Thymus (tissue), 11 donors: ENCODE measurements around the gene LRRC51. TPM values are rescaled to one million over a fixed set of nuclear protein-coding genes. Genes with fewer than 3 reads are reported as not detected.
A peak's percentile ranks its signal among the peaks of the same experiment; 100 is the strongest.

Experiments used
- DNase-seq, 9 donors: peaks; one replicate each; pipeline ENCODE4 v3.0.0-alpha.2; 2013; ENCODE audit warnings: low spot score in 9 of 9, low read depth in 6 of 9, missing footprints in 1 of 9
- H3K27ac ChIP-seq, 2 donors: one replicate each; pipeline ENCODE4 v1.5.1; 2013; ENCODE audit warnings: control low read depth in 1 of 2, low read depth in 1 of 2, low read length in 1 of 2, mild to moderate bottlenecking in 1 of 2, moderate library complexity in 1 of 2
- H3K27me3 ChIP-seq, 2 donors: one replicate each; pipeline ENCODE4 v1.5.1; 2013; ENCODE audit warnings: low read length in 1 of 2; ENCODE audit not compliant: control insufficient read depth in 2 of 2, insufficient read depth in 1 of 2
- H3K36me3 ChIP-seq, 2 donors: one replicate each; pipeline ENCODE4 v1.5.1; 2013; ENCODE audit warnings: low read length in 1 of 2, mild to moderate bottlenecking in 1 of 2, moderate library complexity in 1 of 2; ENCODE audit not compliant: control insufficient read depth in 2 of 2, insufficient read depth in 2 of 2
- H3K4me1 ChIP-seq, 2 donors: one replicate each; pipeline ENCODE4 v1.5.1; 2013; ENCODE audit warnings: low read length in 2 of 2; ENCODE audit not compliant: control insufficient read depth in 2 of 2, insufficient read depth in 2 of 2
- H3K4me3 ChIP-seq, 2 donors: one replicate each; pipeline ENCODE4 v1.5.1; 2013; ENCODE audit warnings: low read length in 2 of 2, control low read depth in 1 of 2, mild to moderate bottlenecking in 1 of 2
- H3K9me3 ChIP-seq, 2 donors: one replicate each; pipeline ENCODE4 v1.5.1; 2013; ENCODE audit warnings: low read length in 1 of 2, mild to moderate bottlenecking in 1 of 2; ENCODE audit not compliant: control insufficient read depth in 2 of 2, insufficient read depth in 1 of 2
- WGBS: extraction: QIAGEN DNeasy Blood & Tissue Kit; methylation state at CpG from one replicate; pipeline ENCODE4 v1.1.7; 2013; 5-methylcytosine and 5-hydroxymethylcytosine counted together
- polyA plus RNA-seq: library from polyadenylated mRNA; stranded (reverse); fragments of 200-250 nt; gene quantifications from one replicate; pipeline ENCODE4 v1.2.3, GENCODE V29; 2013
- total RNA-seq: library from RNA; stranded (reverse); fragments of 120-200 nt; gene quantifications from one replicate; pipeline ENCODE4 v1.2.4, GENCODE V29; 2013
- donor health status: healthy.

LRRC51 gene
- total and polyA plus RNA-seq, 2 donors: 5.3 TPM

DNA sequence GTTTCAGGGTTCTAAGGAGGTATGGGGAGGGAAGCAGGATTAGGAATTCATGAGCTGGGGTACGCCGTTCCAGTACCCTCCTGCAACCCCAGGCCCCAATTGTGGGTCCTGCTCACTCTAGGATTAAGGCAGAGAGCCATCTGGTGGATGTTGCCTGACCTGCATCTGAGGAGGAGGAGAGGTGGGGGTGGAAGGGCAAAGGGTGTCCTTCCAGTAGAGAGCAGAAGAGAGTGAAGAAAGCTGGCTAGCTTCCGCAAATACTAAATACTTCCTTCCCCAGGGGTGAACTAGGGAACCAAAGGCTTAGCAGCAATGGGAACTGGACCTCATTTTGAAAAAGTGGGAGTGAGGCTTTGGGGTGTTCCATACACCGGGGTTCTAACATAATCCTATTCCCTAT, 10.6 kb downstream of the LRRC51 start:
- H3K9me3 ChIP-seq: no peaks in the 10 kb centered on the region
- peak overlapping the region in 1 of 2 donors; percentile 29 for H3K27ac ChIP-seq
- no peak overlapping the region for H3K4me3 ChIP-seq
- peaks cover 11 to 38% of the 10 kb centered on the region in 2 donors for H3K36me3 ChIP-seq
- peaks cover 0 to 10% of the 10 kb centered on the region in 2 donors for H3K4me1 ChIP-seq
- DNase-seq: peak in 8 of 9 donors; percentile 46 to 88 (median 65)
- 60% methylated on average over 4 of the region's 4 CpGs for WGBS
- H3K27me3 ChIP-seq: no peaks in the 10 kb centered on the region

DNA sequence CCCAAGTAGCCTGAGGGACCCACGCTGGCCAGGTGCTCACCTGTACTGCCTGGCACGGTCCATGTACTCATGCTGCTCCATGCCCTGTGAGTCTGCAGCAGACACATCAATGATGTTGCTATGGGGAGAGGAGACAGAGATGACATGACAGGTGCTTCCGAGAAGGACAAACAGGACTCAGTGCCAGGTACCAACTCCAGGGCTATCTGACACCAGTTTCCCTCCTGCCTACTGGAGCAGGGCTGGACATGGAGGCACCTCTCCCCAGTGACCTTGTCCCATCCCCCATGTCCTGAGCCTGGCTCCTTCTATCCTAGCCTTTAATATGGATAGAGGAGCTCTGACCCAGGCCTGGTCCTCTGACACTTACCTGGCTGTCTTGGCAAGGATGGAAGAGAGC, 18.1 kb downstream of the LRRC51 start:
- over 99% methylated on average over 3 of the region's 3 CpGs for WGBS
- no peaks in the 10 kb centered on the region for H3K27me3 ChIP-seq
- H3K27ac ChIP-seq: no peak overlapping the region
- H3K9me3 ChIP-seq: no peaks in the 10 kb centered on the region
- peaks cover 40 to 54% of the 10 kb centered on the region in 2 donors for H3K36me3 ChIP-seq
- no peak overlapping the region for H3K4me3 ChIP-seq
- H3K4me1 ChIP-seq: peaks cover 15 to 35% of the 10 kb centered on the region in 2 donors
- DNase-seq: no peak

DNA sequence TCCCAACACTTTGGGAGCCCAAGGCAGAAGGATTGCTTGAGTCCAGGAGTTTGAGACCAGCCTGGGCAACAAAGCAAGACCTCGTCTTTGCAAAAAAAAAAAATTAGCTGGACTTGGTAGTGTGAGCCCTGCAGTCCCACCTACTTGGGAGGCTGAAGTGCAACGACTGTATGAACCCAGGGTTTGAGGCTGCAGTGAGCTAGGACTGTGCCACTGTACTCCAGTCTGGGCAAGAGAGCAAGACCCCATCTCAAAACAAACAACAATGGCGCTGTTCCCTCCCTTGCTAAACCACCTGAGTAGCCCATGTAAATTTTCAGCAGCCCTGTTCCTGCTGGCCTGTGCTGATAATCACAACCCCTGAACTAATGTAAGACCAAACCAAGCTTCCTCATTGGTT, 19.4 kb downstream of the LRRC51 start:
- H3K9me3 ChIP-seq: no peaks in the 10 kb centered on the region
- DNase-seq: no peak
- 72% methylated on average over 3 of the region's 3 CpGs for WGBS
- H3K27me3 ChIP-seq: no peaks in the 10 kb centered on the region
- peaks cover 32 to 46% of the 10 kb centered on the region in 2 donors for H3K36me3 ChIP-seq
- no peak overlapping the region for H3K4me3 ChIP-seq
- peaks cover 15 to 38% of the 10 kb centered on the region in 2 donors for H3K4me1 ChIP-seq
- no peak overlapping the region for H3K27ac ChIP-seq

DNA sequence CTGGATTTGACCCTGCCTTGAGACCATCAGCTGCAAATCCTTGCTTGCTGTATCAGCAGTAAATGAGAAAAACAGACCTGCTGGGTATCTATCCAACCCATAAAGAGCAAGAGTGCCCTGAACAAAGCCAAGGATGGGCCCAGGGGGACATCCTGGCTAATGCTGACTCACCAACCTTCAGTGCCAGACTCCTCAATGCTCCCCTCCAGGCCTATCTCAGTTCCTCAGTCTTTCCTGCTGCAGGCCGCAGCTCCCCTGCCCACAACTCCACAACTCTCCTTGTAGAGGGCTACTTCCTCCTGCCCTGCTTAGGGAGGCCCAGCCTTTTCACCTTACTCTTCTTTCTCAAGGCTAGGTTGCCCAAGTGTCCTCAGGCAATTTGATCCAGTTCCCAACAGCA, 19.8 kb downstream of the LRRC51 start:
- H3K27me3 ChIP-seq: no peaks in the 10 kb centered on the region
- H3K27ac ChIP-seq: peak overlapping the region in 1 of 2 donors; percentile 33
- no peak for DNase-seq
- H3K4me3 ChIP-seq: no peak overlapping the region
- WGBS: 44% methylated on average over 1 of the region's 1 CpG
- peaks cover 29 to 42% of the 10 kb centered on the region in 2 donors for H3K36me3 ChIP-seq
- peaks cover 15 to 38% of the 10 kb centered on the region in 2 donors for H3K4me1 ChIP-seq
- no peaks in the 10 kb centered on the region for H3K9me3 ChIP-seq

DNA sequence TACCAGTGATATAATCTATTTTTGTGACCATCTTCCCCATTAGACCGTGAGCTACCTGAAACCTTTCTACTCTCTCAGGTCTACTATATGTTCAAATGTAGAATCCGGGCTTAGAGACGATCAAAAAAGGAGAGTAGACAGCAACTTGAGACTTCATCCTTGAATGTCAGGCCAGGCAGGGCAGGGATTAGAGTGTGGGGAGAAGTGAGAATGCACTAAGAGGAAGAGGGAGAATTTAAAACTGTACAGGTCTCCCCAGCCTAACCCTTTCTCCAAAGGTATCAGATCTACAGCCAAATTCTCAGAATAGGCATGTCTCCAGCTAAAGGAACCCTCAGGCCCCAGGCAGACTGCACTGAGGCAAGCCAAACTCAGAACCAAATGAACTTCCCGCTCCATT, 21.5 kb downstream of the LRRC51 start:
- Histone ChIP-seq H3K4me1 (peaks cover 15 to 38% of the 10 kb centered on the region in 2 donors), H3K27me3 (no peaks in the 10 kb centered on the region), H3K27ac (peak overlapping the region in 1 of 2 donors; percentile 82)

DNA sequence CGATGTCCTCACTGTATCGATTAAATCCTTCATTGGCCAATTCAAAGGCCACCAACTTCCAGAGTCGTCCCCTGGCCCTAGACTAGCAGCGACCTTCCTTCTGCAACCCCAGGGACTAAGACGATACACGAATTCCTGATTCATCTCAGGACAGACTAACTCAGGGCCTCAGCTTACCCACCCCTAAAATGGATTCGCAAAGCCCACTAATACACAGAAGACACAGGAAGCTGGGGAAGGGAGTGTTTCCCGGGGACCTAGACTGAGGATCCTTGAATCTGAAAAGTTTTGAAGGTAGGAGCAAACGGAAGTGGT, 21.9 kb downstream of the LRRC51 start:
- 3% methylated on average over 9 of the region's 9 CpGs for WGBS
- no peaks in the 10 kb centered on the region for H3K27me3 ChIP-seq
- no peak for DNase-seq
- H3K36me3 ChIP-seq: peaks cover 20 to 36% of the 10 kb centered on the region in 2 donors
- no peaks in the 10 kb centered on the region for H3K9me3 ChIP-seq
- peaks cover 15 to 38% of the 10 kb centered on the region in 2 donors for H3K4me1 ChIP-seq
- peak overlapping the region; percentile 82 to 88 for H3K27ac ChIP-seq
- peak overlapping the region; percentile 67 to 98 for H3K4me3 ChIP-seq

More for the DNA sequence above, 21.5 kb downstream of the LRRC51 start:
- Histone ChIP-seq H3K9me3 (no peaks in the 10 kb centered on the region), H3K36me3 (peaks cover 24 to 36% of the 10 kb centered on the region in 2 donors), H3K4me3 (peak overlapping the region; percentile 67 to 98)
- WGBS: 48% methylated on average over 4 of the region's 4 CpGs
- DNase-seq: no peak

DNA sequence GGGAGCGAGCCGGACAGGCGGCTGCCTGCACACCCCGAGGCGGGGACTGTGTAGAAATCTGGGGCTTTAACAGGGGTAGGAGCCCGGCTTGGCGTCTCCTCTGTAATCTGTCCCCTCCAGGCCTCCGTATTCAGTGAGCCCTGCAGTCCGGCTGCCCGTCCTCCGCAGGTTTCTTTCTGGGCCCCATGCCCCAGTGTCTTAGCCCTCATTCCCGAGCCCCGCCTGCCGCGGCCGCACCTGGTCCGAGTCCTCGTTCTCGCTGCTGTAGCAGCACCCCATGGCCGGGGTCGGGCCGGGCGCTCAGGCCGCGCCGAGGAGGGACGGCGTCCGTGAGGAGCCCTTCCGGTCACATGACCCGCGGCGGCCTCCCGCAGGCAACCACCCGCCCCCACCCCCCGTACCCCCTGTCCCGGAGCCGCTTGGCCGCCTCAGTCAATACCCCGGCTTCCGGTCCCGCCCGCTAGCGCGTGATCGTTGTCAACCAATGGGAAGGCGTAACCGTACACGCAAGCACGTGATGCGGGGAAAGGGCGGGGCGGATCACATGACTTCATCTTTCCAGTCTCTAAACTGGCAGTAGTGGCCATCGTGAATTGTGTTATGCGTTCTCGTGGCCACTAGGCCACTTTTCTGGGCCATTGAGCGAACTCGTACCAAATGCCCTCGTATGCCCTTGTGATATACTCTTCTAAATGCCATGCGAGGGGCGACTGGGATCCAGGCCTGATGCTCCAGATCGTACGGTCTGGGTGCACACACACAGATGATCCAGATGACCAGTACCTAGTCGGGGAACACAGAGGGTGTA, 22.5 kb downstream of the LRRC51 start, which contains the start of gene LAMTOR1:
LAMTOR1 (minus strand) TSS at position 352 of the 808 bp plus-strand sequence; CDS start at position 279, 73 bp downstream.
- H3K36me3 ChIP-seq: peaks cover 16 to 36% of the 10 kb centered on the region in 2 donors
- peaks cover 15 to 38% of the 10 kb centered on the region in 2 donors for H3K4me1 ChIP-seq
- peak within 1 kb of the TSS; percentile 82 to 88 for H3K27ac ChIP-seq
- no peaks in the 10 kb centered on the region for H3K9me3 ChIP-seq
- no peaks in the 10 kb centered on the region for H3K27me3 ChIP-seq
- H3K4me3 ChIP-seq: peak within 1 kb of the TSS; percentile 67 to 98
- peak; percentile 91 to 99 (median 95) for DNase-seq
- 5% methylated on average over 64 of the region's 64 CpGs for WGBS

DNA sequence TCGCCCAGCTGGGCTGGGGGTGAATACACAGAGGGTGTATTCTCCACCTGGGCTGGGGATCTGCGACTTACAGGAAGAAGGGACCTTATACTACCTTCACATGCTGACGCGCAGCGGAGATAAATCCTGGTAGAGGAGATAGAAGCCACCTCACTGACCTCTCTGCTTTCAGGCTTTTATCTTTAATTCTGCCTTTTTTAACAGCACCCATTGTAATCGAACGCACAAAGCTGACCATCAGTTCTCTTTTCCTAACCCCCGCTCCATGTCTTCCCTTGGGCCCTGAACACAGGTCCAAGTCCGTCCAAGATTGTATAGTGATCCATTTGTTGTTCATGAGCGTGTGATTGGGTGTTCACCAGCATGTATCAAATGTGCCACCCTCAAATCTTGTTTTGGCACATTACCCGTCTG, 23.1 kb downstream of the LRRC51 start:
- Histone ChIP-seq H3K9me3 (no peaks in the 10 kb centered on the region), H3K27ac (peak overlapping the region; percentile 67 to 86), H3K27me3 (no peaks in the 10 kb centered on the region), H3K36me3 (peaks cover 16 to 33% of the 10 kb centered on the region in 2 donors), H3K4me3 (peak overlapping the region; percentile 67 to 98), H3K4me1 (peaks cover 15 to 38% of the 10 kb centered on the region in 2 donors)
- no peak for DNase-seq
- WGBS: 88% methylated on average over 11 of the region's 11 CpGs

DNA sequence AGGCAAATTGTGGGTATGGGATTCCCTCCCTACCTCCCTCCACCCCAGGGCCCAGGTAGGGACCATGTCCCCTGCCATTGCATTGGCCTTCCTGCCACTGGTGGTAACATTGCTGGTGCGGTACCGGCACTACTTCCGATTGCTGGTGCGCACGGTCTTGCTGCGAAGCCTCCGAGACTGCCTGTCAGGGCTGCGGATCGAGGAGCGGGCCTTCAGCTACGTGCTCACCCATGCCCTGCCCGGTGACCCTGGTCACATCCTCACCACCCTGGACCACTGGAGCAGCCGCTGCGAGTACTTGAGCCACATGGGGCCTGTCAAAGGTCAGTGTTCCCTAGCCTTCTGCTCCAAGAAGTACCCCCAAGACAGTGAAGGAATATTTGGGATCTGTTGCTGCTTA, 25.2 kb downstream of the LRRC51 start, which contains the start of gene TOMT:
TOMT (plus strand) TSS at position 37 of the 400 bp plus-strand sequence; CDS start at position 65, 28 bp downstream.
- Histone ChIP-seq H3K36me3 (peaks cover 24 to 41% of the 10 kb centered on the region in 2 donors), H3K4me3 (no peak within 1 kb of the TSS), H3K4me1 (peaks cover 15 to 25% of the 10 kb centered on the region in 2 donors), H3K27me3 (no peaks in the 10 kb centered on the region), H3K9me3 (no peaks in the 10 kb centered on the region), H3K27ac (no peak within 1 kb of the TSS)
- DNase-seq: no peak
- 98% methylated on average over 14 of the region's 14 CpGs for WGBS
